Measurements from ENCODE around the gene SLFN5.
"Not testable (repeated sequence)": the region's sequence is repeated elsewhere in the genome, so short reads cannot be mapped to it uniquely, and the experiment has no call there.

Gene SLFN5

GRCh38 chr17:35242805-35243560 is at the start of gene SLFN5:
SLFN5 (plus strand) TSS chr17:35243072; CDS start chr17:35258691, 15,619 bp downstream.
- peak; percentile 98 for DNase-seq

- not testable (repeated sequence) for DNase-seq
Observed at GRCh38 chr17:35194001-35194400, 48.9 kb upstream of the SLFN5 start, which contains the start of gene SLC35G3. SLC35G3 (minus strand) TSS chr17:35194393; CDS start chr17:35194307, 86 bp downstream.

- DNase-seq, result not testable (repeated sequence)
Observed at GRCh38 chr17:35195062-35195461, 47.8 kb upstream of the SLFN5 start.

GRCh38 chr17:35202582-35202981 is 40.3 kb upstream of the SLFN5 start:
- not testable (repeated sequence) for DNase-seq

GRCh38 chr17:35210741-35211140 is 32.1 kb upstream of the SLFN5 start:
- no peak for DNase-seq

- no peak for DNase-seq
Observed at GRCh38 chr17:35212668-35213067, 30.2 kb upstream of the SLFN5 start.

GRCh38 chr17:35213412-35213940 is 29.4 kb upstream of the SLFN5 start:
- no peak for DNase-seq

- no peak for DNase-seq
Observed at GRCh38 chr17:35214192-35214591, 28.7 kb upstream of the SLFN5 start.

GRCh38 chr17:35214631-35215273 is 28.1 kb upstream of the SLFN5 start:
- peak; percentile 35 for DNase-seq

- no peak for DNase-seq
Observed at GRCh38 chr17:35217107-35217506, 25.8 kb upstream of the SLFN5 start.

GRCh38 chr17:35218915-35219314 is 24.0 kb upstream of the SLFN5 start:
- peak; percentile 68 for DNase-seq

- no peak for DNase-seq
Observed at GRCh38 chr17:35222452-35222851, 20.4 kb upstream of the SLFN5 start.

- DNase-seq, result no peak
Observed at GRCh38 chr17:35224436-35224835, 18.4 kb upstream of the SLFN5 start.

- DNase-seq, result no peak
Observed at GRCh38 chr17:35227546-35227945, 15.3 kb upstream of the SLFN5 start.

- DNase-seq, result no peak
Observed at GRCh38 chr17:35229638-35230037, 13.2 kb upstream of the SLFN5 start.

- DNase-seq, result not testable (repeated sequence)
Observed at GRCh38 chr17:35234315-35234714, 8.6 kb upstream of the SLFN5 start.

GRCh38 chr17:35235289-35235688 is 7.6 kb upstream of the SLFN5 start:
- DNase-seq, result no peak

GRCh38 chr17:35235917-35236316 is 7.0 kb upstream of the SLFN5 start:
- DNase-seq, result no peak

- no peak for DNase-seq
Observed at GRCh38 chr17:35236821-35237220, 6.1 kb upstream of the SLFN5 start.

- no peak for DNase-seq
Observed at GRCh38 chr17:35238821-35239220, 4.1 kb upstream of the SLFN5 start.

- DNase-seq, result no peak
Observed at GRCh38 chr17:35239823-35240222, 3.0 kb upstream of the SLFN5 start.

- no peak for DNase-seq
Observed at GRCh38 chr17:35240861-35241260, 2.0 kb upstream of the SLFN5 start.

GRCh38 chr17:35241520-35241919 is 1.4 kb upstream of the SLFN5 start:
- DNase-seq, result no peak

GRCh38 chr17:35242158-35242804 is 591 bp upstream of the SLFN5 start:
- DNase-seq, result peak; percentile 84

All from suppressor macrophage treated with lipopolysaccharide for 4 hours (primary cell).